ENCODE data around the gene KCTD12. TPM values are rescaled to one million over a fixed set of nuclear protein-coding genes. Genes with fewer than 3 reads are reported as not detected.

Gene KCTD12
- total RNA-seq, 2 donors from 2014 or later = 6.7 to 8.3 TPM

DNA sequence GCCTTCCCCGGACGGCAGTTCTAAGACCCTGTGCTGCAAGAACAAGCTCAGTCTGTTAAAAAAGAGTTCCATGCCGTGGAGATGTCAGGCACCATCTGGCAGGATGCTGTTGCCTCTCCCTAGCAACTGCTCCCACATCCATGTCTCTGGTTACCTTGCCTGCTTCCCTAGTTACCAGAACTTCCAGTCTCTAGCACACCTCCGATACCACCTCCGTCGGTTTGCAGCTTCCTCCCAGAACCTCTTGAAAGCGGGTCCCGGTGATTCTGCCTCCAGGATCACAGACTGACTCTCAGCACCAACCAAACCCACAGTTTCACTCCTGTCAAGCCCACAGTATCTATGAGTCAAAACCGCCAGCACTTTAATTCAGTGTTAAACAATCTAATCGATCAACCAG, 55.4 kb downstream of the KCTD12 start:
- Mint-ChIP-seq H3K27me3 (peaks cover 6% of the 10 kb centered on the region), H3K36me3 (ENCODE audit: low read depth) (no peaks in the 10 kb centered on the region), H3K27ac (no peak overlapping the region), H3K9me3 (no peaks in the 10 kb centered on the region), H3K4me1 (peaks cover 6% of the 10 kb centered on the region), H3K4me3 (no peak overlapping the region)
- no peak for ATAC-seq (replicated peaks)

Other genes starting within 250 kb of the KCTD12 start
- not detected for gene ACOD1, start 62.1 kb upstream of the KCTD12 start, total RNA-seq
- gene CLN5, start 105.7 kb upstream of the KCTD12 start, total RNA-seq = 10 to 100 TPM in 1 of 2 donors, 1 to 10 TPM in 1; 9.9 to 29.0 TPM
- gene FBXL3, start 140.8 kb upstream of the KCTD12 start, total RNA-seq = 10 to 100 TPM; 38.9 to 53.3 TPM

Measured in activated T-helper 17 cell treated with anti-CD3 and anti-CD28 coated beads, Interleukin-2, amount 50 U/mL, for 72 hours (primary cell).